HCT116 (cell line): ENCODE data around the gene TK2. TPM values are rescaled to one million over a fixed set of nuclear protein-coding genes. Genes with fewer than 3 reads are reported as not detected.

Source experiments
- ATAC-seq: fragments of 200-7000 bp; cut with Tn5 transposase; 2 replicates; pipeline ENCODE4 v1.9.1; 2020; ENCODE audit warnings: mild to moderate bottlenecking, moderate library complexity
- BruUV-seq: library from RNA; stranded (reverse); fragments of 400-500 nt; replicated peaks from 2 replicates; lab custom pipeline; 2021; lab: Mats Ljungman, UMichigan
- CTCF ChIA-PET: fragments of 300-600 bp; sonication (Branson Sonifier 250); formaldehyde crosslinking; loops from one replicate; lab custom pipeline; 2021; ENCODE audit warnings: antibody characterized with exemption; lab: Charles Lee
- POLR2A ChIA-PET: fragments of 300-600, 350-600 bp; sonication (Branson Sonifier 250); formaldehyde crosslinking; loops from one replicate; lab custom pipeline; 2021; ENCODE audit warnings: antibody characterized with exemption; lab: Charles Lee
- RAD21 ChIA-PET, 2 experiments: fragments of 300-600 bp; sonication (Branson Sonifier 250); formaldehyde crosslinking; loops; one replicate each; lab custom pipeline; 2023; ENCODE audit warnings: low total read pairs in 2 of 2; ENCODE audit not compliant: uncharacterized antibody in 2 of 2, unreplicated experiment in 2 of 2, low non-redundant PET in 1 of 2; lab: Charles Lee
- DNase-seq: peaks from one replicate; pipeline ENCODE4 v3.0.0-alpha.2; 2010; ENCODE audit warnings: low read depth, low spot score
- H2AFZ ChIP-seq: fragments of 200-600 bp; shearing (Covaris generic), sonication (generic); 2 replicates; pipeline ENCODE4 v1.6.1; 2017; ENCODE audit warnings: low read depth, mixed run types, mixed read lengths, antibody characterized with exemption, low read length; ENCODE audit not compliant: poor library complexity, severe bottlenecking
- H3K27ac ChIP-seq: 2 replicates; pipeline ENCODE4 v1.5.1; 2012; ENCODE audit warnings: low read depth, low read length
- H3K27me3 ChIP-seq: fragments of 200-600 bp; sonication (generic); 2 replicates; pipeline ENCODE4 v1.6.1; 2016; ENCODE audit warnings: mixed run types, low read length, mixed read lengths; ENCODE audit not compliant: insufficient read depth
- H3K36me3 ChIP-seq, 2 experiments: fragments of 200-500 bp in 1 of 2; fragments of 200-600 bp in 1 of 2; sonication (Bioruptor generic) in 1 of 2; sonication (generic) in 1 of 2; 2 replicates each; pipeline versions ENCODE4 v1.5.1 to v1.6.1; 2014 to 2016; ENCODE audit warnings: low read length in 2 of 2, inconsistent platforms in 1 of 2, mixed read lengths in 1 of 2, mixed run types in 1 of 2; ENCODE audit not compliant: insufficient read depth in 2 of 2, control insufficient read depth in 1 of 2
- H3K4me1 ChIP-seq, 2 experiments: fragments of 200-600 bp in 1 of 2; sonication (generic) in 1 of 2; 2 replicates each; pipeline versions ENCODE4 v1.5.1 to v1.6.1; 2012 to 2017; ENCODE audit warnings: low read length in 2 of 2, inconsistent platforms in 1 of 2, mild to moderate bottlenecking in 1 of 2, mixed read lengths in 1 of 2, mixed run types in 1 of 2, moderate library complexity in 1 of 2; ENCODE audit not compliant: insufficient read depth in 2 of 2, control insufficient read depth in 1 of 2
- H3K4me2 ChIP-seq: fragments of 200-600 bp; sonication (generic); 2 replicates; pipeline ENCODE4 v1.6.1; 2017; ENCODE audit warnings: mixed run types, low read length, mixed read lengths
- H3K4me3 ChIP-seq, 2 experiments: fragments of 200-600 bp in 1 of 2; sonication (generic) in 1 of 2; replicated peaks in 1 of 2; 2 replicates each; pipeline ENCODE4 v1.5.1; 2011 to 2016; ENCODE audit warnings: low read length in 2 of 2, control low read depth in 1 of 2, low read depth in 1 of 2, mild to moderate bottlenecking in 1 of 2, mixed read lengths in 1 of 2, mixed run types in 1 of 2
- H3K79me2 ChIP-seq: fragments of 200-600 bp; sonication (generic); 2 replicates; pipeline ENCODE4 v1.6.1; 2017; ENCODE audit warnings: mild to moderate bottlenecking, mixed run types, low read length, moderate library complexity, mixed read lengths; ENCODE audit not compliant: insufficient read depth
- H3K9ac ChIP-seq: fragments of 200-600 bp; sonication (generic); 2 replicates; pipeline ENCODE4 v1.6.1; 2016; ENCODE audit warnings: low read length, mixed read lengths
- H3K9me2 ChIP-seq: fragments of 200-600 bp; sonication (generic), shearing (Covaris generic); 2 replicates; pipeline ENCODE4 v1.6.1; 2017; ENCODE audit warnings: mixed run types, mild to moderate bottlenecking, moderate library complexity; ENCODE audit not compliant: insufficient read depth
- H3K9me3 ChIP-seq, 2 experiments: fragments of 200-500 bp in 1 of 2; fragments of 200-600 bp in 1 of 2; sonication (Bioruptor generic) in 1 of 2; sonication (generic) in 1 of 2; 2 replicates each; pipeline ENCODE4 v1.6.1; 2014 to 2017; ENCODE audit warnings: low read length in 2 of 2, mixed read lengths in 2 of 2, inconsistent platforms in 1 of 2, low read depth in 1 of 2, mild to moderate bottlenecking in 1 of 2, mixed run types in 1 of 2, moderate library complexity in 1 of 2; ENCODE audit not compliant: control insufficient read depth in 1 of 2, insufficient read depth in 1 of 2
- H4K20me1 ChIP-seq: fragments of 200-600 bp; sonication (generic), shearing (Covaris generic); 2 replicates; pipeline ENCODE4 v1.6.1; 2017; ENCODE audit warnings: mixed run types, mild to moderate bottlenecking, moderate library complexity; ENCODE audit not compliant: insufficient read depth
- CBX3 ChIP-seq: IDR thresholded peaks from 2 replicates; pipeline ENCODE4 v1.6.1; 2012; ENCODE audit warnings: low read depth
- CTCF ChIP-seq, 3 experiments: fragments of 200-600 bp in 1 of 3; sonication (generic) in 1 of 3; IDR thresholded peaks in 2 of 3; conservative IDR thresholded peaks in 1 of 3; 2 replicates each; pipeline ENCODE4 v1.5.1; 2012 to 2017; ENCODE audit warnings: low read depth in 2 of 3, low read length in 2 of 3, antibody characterized with exemption in 1 of 3, borderline replicate concordance in 1 of 3, control low read depth in 1 of 3, mild to moderate bottlenecking in 1 of 3, mixed read lengths in 1 of 3, mixed run types in 1 of 3, moderate library complexity in 1 of 3; ENCODE audit not compliant: insufficient read depth in 1 of 3
- ELF1 ChIP-seq: IDR thresholded peaks from 2 replicates; pipeline ENCODE4 v1.6.1; 2012; ENCODE audit warnings: low read depth, borderline replicate concordance
- EZH2 ChIP-seq: fragments of 200-600 bp; sonication (generic); IDR thresholded peaks from 2 replicates; pipeline ENCODE4 v1.6.1; 2017; ENCODE audit warnings: antibody characterized with exemption, mixed run types
- EZH2phosphoT487 ChIP-seq: fragments of 200-600 bp; IDR thresholded peaks from 2 replicates; pipeline ENCODE4 v1.6.1; 2018; ENCODE audit warnings: antibody characterized with exemption, borderline replicate concordance
- MAX ChIP-seq: IDR thresholded peaks from 2 replicates; pipeline ENCODE4 v1.6.1; 2012
- POLR2A ChIP-seq: IDR thresholded peaks from 2 replicates; pipeline ENCODE4 v1.7.0; 2011; ENCODE audit warnings: borderline replicate concordance; ENCODE audit not compliant: insufficient read depth, insufficient read length; ENCODE audit errors: extremely low read depth
- SIN3A ChIP-seq: IDR thresholded peaks from 2 replicates; pipeline ENCODE4 v1.6.1; 2012; ENCODE audit warnings: low read depth
- YY1 ChIP-seq: IDR thresholded peaks from 2 replicates; pipeline ENCODE4 v1.6.1; 2011; ENCODE audit warnings: low read length, low read depth, moderate library complexity, mild to moderate bottlenecking; ENCODE audit not compliant: insufficient replicate concordance; ENCODE audit errors: extremely low read depth
- ZBTB33 ChIP-seq: IDR thresholded peaks from 2 replicates; pipeline ENCODE4 v1.6.1; 2011; ENCODE audit warnings: mild to moderate bottlenecking, low read length, moderate library complexity; ENCODE audit not compliant: insufficient replicate concordance; ENCODE audit errors: extremely low read depth
- ZNF274 ChIP-seq: fragments of 200-500 bp; sonication (Bioruptor generic); IDR thresholded peaks from 2 replicates; pipeline ENCODE4 v1.6.1; 2014; ENCODE audit warnings: mild to moderate bottlenecking, low read depth, low read length, inconsistent platforms
- intact Hi-C: fragments of 100-400 bp; cut with micrococcal nuclease; formaldehyde crosslinking; loops from 2 replicates; pipeline ENCODE4 v1.10.0; 2022
- total RNA-seq: library from RNA; stranded (reverse); gene quantifications from one replicate; pipeline ENCODE4 v1.2.1, GENCODE V29; 2021; ENCODE audit not compliant: unreplicated experiment

Gene TK2
- total RNA-seq, 1 experiment from 2014 or later: 15.4 TPM

- no TSS peak for BruUV-seq
Observed at GRCh38 chr16:66544016-66544757, 5.7 kb downstream of the TK2 start.

More at GRCh38 chr16:66544016-66544757, 5.7 kb downstream of the TK2 start:
- H3K4me3 ChIP-seq: no peak overlapping the region
- no peak overlapping the region for H2AFZ ChIP-seq
- ATAC-seq: no peak
- no peak overlapping the region for H3K9ac ChIP-seq
- peaks cover 3 to 9% of the 10 kb centered on the region in 2 experiments; a peak in 3 of 4 replicates for H3K4me1 ChIP-seq
- H3K9me3 ChIP-seq: no peaks in the 10 kb centered on the region
- H3K4me2 ChIP-seq: no peak overlapping the region
- H3K79me2 ChIP-seq: no peaks in the 10 kb centered on the region
- POLR2A ChIA-PET: no interaction called here
- CTCF ChIA-PET: no interaction called here
- H4K20me1 ChIP-seq: no peaks in the 10 kb centered on the region
- intact Hi-C loops: no loop called here
- no peak overlapping the region for H3K27ac ChIP-seq
- TF ChIP-seq SIN3A (no peak), POLR2A (no peak), YY1 (no peak), CBX3 (no peak), EZH2phosphoT487 (no peak), EZH2 (no peak), MAX (no peak), CTCF (IDR thresholded peaks at IDR 0.05 in 2 of 3, conservative IDR thresholded peaks at IDR 0.05 in 1 of 3; ENCODE audit: borderline replicate concordance in 1 of 3, insufficient read depth in 1 of 3, low read depth in 2 of 3, low read length in 2 of 3) (no peak), ZBTB33 (no peak), ELF1 (no peak), ZNF274 (no peak)
- TF ChIP-seq, all 23 proteins: peak for 0
- no peak for DNase-seq
- Histone ChIP-seq H3K9me2 (no peaks in the 10 kb centered on the region), H3K36me3 (no peaks in the 10 kb centered on the region; a peak in 1 of 4 replicates), H3K27me3 (no peaks in the 10 kb centered on the region)
- RAD21 ChIA-PET: no interaction called here
